Skeletal muscle cell (primary cell): ENCODE measurements around the gene RNU11.
"Not testable (repeated sequence)": the region's sequence is repeated elsewhere in the genome, so short reads cannot be mapped to it uniquely, and the experiment has no call there.

Source experiments
- DNase-seq: peaks from one replicate; pipeline ENCODE4 v3.0.0-alpha.2; 2010; ENCODE audit warnings: low read depth
- H3K4me3 ChIP-seq: 2 replicates; pipeline ENCODE4 v1.5.1; 2011; ENCODE audit warnings: low read depth, mild to moderate bottlenecking, control low read depth, low read length, moderate library complexity

RNU11 gene

DNA sequence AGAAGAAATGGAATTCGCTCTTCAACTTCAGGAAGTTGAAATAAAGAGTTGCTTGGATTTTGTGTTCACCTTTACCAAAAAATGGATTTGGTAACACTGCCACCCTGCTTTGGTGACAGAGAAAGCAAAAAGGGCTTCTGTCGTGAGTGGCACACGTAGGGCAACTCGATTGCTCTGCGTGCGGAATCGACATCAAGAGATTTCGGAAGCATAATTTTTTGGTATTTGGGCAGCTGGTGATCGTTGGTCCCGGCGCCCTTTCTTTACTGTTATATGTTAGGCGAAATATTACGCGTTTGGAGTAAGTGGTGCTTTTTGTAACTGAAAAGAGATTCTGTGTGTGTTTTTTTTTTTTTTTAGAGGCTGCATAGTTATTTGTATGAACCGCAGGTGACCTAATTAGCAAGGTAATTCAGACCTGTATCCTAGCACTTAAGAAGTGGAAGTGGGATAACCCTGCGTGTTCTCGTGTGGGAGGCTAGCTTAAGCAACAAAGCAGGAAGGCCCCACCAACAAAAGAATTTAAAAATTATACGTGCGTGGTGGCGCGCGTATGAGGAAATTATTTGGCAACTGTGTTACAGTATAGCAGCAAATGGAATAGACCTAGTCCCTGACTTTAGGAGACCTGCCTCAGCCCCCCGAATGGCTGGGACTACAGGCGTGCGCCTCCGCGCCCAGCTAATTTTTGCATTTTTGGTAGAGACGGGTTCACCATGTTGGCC lies at the start of gene RNU11:
Gene RNU11 (plus strand): TSS at position 127 of the 725 bp plus-strand sequence.
- peak; percentile 98 for DNase-seq
- peak within 1 kb of the TSS; percentile 42 for H3K4me3 ChIP-seq

DNA sequence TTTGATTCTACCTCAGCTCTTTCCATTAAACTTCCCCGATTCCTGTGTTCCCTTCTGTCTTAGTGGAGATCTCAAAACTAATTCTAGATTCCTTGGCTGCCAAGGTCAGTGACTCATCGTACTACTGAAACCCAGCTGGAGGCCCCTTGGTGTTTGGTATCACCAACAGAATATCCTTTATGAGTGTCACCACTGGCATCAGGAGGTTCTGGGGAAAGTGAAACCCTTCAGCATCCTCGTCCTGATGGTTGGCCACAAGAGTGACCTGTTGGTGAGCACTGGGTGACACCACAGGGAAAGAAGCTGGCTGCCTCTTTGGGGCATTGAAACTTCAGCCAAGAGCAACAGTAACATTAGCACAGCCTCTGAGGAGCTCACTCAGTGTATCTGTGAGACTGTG lies 46.7 kb upstream of the RNU11 start:
- no peak overlapping the region for H3K4me3 ChIP-seq
- peak; percentile 80 for DNase-seq

DNA sequence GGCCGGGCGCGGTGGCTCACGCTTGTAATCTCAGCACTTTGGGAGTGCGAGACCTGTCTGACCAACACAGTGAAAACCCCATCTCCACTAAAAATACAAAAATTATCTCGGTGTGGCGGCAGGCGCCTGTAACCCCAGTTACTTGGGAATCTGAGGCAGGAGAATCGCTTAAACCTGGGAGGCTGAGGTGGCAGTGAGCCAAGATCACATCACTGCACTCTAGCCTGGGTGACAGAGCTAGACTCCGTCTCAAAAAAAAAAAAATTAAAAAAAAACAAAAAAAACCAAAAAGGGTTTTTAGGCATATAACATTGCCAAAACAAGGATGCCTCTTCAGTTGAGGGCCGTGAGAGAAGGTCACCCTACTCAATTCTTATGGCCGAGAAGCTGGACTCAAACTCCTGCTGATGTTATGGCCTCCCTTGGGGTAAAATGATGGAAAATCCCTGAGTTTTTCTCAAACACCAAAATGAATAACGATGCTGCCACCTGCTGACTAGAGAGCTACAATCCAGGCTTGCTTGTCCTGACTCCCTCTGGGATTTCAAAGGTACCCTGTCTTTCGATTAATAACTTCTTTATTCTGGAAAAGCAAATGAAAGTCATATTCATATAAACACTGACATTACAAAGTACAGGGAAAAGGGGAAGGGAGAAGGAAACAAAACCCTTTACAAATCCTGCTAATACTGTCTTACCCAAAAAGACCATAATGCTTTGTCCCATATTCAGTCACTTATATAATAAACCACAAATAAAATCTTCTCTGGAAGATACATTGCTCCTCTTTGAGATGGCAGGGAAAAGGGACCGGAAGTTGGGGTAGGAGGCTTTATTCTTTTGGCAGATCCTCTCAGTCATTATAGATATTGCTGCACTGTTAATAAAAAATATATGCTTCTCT lies 45.6 kb upstream of the RNU11 start:
- no peak overlapping the region for H3K4me3 ChIP-seq
- DNase-seq, result no peak

DNA sequence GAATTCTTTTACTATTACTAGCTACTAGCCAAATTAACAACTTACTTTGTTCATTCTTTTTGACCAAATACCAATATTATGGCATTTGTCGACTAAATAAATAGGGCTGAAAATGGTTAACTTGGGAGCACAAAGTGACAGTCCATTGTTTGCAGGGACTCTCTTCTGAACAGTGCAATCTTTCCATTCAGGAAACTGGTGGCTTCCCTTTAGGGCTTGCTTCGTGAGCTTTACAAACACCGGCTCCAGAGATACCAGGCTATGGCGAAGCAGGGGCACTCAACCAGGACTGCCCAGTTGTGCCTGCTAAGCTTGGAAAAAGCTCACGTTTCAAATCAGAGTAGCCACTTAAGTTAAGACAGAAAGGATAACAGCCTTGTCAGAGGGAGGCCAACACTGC lies 44.0 kb upstream of the RNU11 start:
- no peak overlapping the region for H3K4me3 ChIP-seq
- DNase-seq, result no peak

DNA sequence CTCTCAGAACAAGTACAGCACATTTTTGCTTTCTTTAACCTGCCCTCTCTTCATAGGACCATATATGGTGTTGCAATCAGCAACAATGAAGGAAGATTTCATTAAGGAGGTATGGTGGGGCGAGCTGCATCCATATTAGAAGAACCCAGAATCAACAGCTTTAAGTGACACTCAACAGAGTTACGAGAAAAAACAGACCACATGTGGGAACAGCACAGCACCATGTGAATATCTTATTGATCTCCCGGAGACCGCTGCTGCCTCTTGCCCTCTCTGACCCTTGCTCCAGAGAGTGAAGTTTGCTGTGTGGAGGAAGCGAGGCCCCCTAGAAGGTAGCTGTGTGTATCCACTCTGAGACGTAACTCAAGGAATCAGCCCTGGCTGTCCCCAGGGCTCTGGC lies 43.4 kb upstream of the RNU11 start:
- no peak for DNase-seq
- no peak overlapping the region for H3K4me3 ChIP-seq

DNA sequence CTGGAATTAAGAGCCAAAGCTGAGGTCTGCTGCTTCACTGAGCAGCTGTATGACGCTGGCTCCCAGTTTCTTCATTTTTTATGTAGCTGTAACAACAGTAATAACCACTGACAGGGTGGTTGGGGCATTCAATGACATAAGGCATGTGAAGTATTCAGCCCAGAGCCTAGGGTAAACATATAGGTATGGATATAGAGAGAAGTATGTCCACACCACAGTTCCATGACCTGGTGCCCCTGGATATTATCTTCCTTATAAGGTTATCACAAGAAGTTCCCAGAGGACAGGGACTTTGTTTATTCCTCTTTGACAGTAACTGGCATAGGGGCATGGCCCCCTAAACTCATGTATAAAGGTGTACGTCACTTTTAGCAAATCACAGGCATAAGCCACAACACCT lies 41.6 kb upstream of the RNU11 start:
- H3K4me3 ChIP-seq, result no peak overlapping the region
- no peak for DNase-seq

DNA sequence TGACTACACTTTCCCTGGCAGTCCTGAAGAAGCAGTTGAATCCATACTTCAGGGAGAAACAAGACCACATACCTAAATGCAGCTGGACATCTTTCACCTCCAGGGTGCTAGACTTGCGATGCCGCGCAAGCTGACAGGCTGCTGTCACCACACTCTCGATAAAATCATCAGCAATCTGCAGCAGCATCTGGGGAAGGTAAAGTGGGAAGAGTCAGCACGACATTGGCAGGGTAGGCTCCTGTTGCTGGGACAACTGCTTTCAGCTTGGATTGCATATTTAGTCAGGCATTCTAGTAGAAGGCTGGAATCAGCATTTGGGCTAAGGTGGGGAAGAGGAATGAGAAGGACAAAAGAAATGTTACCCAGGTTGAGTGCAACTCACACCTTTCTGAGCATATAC lies 35.2 kb upstream of the RNU11 start:
- no peak overlapping the region for H3K4me3 ChIP-seq
- no peak for DNase-seq

DNA sequence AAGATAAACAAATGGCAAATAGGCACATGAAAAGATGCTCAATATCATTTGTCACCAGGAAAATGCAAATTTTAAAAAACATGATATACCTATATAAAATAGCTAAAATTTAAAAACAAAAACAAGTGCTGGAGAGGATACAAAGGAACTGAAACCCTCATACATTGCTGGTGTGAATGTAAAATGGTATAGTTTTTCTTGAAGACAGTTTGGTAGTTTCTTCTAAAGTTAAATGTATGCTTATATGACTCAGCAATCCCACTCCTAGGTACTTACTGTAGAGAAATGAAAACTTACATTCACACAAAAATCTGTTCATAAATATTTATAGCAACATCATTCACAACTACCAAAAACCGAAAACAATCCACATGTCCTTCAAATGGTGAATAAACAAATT lies 16.7 kb upstream of the RNU11 start:
- no peak for DNase-seq
- no peak overlapping the region for H3K4me3 ChIP-seq

DNA sequence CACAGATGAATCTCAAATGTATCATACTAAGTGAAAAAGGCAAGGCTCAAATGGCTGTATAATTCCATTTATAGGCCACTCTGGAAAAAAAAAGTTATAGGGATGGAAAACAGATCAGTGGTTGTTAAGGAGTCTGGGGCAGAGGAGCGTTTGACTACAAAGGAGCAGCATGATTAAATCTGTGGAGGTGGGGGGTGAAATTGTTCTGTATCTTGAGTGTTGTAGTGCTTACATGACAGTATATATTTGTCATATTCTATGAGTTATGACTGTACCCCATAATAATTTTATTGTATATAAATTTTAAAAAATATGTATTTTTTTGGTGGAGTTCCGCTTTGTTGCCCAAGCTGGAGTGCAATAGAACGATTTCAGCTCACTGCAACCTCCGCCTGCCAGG lies 15.8 kb upstream of the RNU11 start:
- H3K4me3 ChIP-seq, result no peak overlapping the region
- DNase-seq, result no peak

DNA sequence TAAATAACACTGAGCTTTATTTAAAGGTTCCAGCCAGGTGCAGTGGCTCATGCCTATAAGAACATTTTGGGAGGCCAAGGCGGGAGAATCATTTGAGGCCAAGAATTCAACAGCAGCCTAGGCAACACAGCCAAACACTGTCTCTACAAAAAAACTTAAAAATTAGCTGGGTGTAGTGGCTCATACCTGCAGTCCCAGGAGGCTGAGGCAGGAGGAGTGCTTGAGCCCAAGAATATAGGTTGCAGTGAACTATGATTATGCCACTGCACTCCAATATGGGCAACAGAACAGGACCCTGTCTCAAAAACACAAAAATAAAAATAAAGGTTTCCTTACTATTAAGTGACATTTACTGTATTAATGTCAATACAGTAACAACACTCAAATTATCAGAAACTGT lies 7.6 kb upstream of the RNU11 start:
- no peak overlapping the region for H3K4me3 ChIP-seq
- DNase-seq, result no peak

DNA sequence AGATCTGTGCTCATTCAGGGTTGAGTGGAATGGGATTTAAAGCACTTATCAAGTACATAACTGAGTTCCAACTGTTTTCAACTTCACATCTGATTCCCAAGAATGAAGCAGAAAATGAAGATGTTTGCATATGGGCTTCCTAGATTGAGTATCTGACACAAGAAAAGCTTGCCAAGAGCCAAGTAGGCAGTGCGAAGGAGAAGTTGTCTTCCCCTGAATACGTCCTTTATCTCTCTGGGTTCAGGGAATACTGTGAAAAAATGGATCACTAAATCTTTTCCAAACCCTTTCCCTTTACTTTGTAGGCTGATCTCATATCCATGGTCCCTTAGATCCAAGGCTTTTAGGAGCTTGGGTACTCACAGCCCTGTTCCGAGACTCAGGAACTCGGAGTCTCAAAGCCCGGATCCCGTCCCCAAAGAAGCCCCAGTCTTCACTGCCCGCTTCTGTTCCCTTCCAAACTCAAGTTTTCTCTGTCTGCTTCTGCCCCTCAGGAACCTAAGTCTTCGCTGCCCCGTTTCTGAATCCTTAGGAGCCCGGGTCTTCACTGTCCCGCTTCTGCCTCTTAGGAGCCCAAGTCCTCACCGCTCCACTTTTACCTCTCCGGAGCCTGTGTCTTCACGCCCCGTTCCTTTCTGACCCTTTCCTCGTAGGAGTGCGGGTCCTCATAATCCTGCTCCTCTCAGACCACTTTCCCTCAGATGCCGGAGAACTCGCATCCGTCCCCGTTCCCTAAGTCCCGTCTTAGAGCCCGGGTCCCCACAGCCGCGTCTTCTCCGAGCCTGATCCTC lies 6.1 kb upstream of the RNU11 start:
- DNase-seq, result no peak
- peak overlapping the region; percentile 61 for H3K4me3 ChIP-seq

DNA sequence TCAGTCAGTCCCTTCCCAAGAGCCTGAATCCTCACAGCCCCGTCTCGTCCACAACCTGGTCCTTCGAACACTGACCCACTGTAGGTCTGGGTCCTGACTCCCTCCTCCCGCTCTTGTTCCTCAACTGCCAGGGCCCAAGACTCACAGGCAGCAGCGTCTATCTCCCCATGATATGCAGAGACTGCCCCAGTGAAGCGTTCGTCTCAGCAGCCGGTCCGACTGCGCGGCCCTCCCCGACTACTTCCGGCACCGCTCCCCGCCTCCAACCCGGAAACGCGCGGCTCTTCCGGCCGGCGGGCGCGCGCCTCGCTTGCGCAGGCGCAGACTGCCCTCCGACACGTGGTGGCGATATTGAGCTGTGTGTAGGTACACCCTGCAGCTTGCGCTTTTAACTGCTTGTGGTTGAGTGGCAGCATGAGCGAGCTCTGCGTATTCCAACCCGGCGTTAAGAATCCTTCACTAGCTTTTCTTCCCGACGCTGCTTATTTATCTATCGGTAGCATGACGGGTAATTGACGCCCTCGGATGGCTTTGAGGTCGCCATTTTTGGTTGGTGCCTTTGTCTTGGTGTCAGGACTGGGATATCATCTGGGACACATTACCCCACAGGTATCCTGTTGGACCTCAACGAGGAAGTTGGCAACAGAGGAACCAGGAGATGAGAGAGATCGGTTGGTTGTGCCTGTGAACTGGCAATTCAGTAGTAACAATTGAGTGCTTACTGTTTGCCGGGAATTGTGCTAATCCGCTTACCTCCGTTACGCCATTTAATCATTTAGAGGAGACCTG lies 5.4 kb upstream of the RNU11 start, which contains the start of gene TAF12:
Gene TAF12 (minus strand): TSS at position 221 of the 789 bp plus-strand sequence. CDS start 20,986 bp downstream, outside the sequence.
- H3K4me3 ChIP-seq, result peak within 1 kb of the TSS; percentile 61
- peak; percentile 85 for DNase-seq

DNA sequence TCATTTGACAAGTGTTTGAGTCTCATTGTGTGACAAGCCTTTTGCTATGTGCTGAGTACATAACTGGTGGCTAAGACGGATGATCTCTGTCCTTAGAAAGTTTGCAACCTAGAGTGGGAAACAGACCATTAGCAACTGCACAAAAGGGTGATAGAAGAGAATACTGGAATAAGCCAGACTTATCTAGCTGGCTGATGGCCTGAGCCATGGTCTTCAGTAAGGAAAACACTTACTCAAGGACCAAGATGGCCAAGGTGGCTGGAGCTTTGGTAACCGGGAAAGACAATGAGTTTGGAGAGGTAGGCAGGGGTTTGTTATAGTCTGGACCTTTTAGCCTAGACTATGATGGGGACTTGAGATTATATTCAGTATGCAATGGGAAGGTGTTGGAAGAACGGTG lies 3.9 kb upstream of the RNU11 start:
- no peak overlapping the region for H3K4me3 ChIP-seq
- DNase-seq, result no peak

DNA sequence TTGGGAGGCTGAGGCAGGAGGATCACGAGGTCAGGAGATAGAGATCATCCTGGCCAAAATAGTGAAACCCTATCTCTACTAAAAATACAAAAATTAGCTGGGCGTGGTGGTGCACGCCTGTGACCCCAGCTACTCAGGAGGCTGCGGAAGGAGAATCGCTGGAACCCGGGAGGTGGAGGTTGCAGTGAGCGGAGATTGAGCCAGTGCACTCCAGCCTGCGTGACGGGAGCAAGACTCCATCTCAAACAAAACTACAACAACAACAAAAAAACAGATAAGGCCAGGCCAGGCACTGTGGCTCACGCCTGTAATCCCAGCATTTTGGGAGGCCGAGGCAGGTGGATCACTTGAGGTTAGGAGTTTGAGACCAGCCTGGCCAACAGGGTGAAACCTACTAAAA lies 3.0 kb upstream of the RNU11 start:
- not testable (repeated sequence) for DNase-seq, H3K4me3 ChIP-seq

DNA sequence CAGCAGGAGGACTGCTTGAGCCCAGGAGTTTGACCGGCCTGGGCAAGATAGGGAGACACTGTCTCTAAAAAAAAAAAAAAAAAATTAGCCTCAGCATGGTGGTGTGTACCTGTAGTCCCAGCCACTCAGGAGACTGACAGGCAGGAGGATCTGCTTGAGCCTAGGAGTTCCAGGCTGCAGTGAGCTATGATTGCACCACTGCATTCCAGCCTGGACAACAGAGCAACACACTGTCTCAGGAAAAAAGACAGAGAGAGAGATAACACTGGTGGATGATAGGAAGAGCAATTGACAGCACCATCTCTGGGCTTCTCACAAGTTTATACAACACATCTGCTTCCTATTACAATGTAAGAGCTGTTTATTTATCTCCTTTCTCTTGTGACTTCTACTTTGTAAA lies 2.4 kb upstream of the RNU11 start:
- DNase-seq, result no peak
- H3K4me3 ChIP-seq, result no peak overlapping the region

DNA sequence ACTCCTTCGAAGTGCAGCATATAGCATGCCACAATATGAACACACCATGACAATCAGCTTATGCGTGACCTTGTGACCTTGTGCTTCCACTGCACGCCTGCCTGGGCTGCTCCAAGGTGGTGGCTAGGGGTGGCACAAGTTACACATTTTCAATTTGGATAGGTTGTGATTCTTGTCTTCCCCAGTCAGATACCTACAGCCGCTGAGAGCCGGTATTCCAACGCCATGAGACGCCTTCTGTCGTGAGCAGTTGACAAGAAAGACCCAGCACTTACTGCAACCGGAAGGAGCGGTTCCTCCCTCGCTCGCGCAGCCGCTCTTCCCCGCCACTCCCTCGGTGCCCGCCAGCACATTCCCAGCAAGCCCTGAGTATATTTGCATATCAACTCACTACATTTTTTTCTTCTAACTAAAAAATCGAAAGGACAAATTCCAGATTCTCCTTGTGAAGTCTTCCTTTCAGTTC lies 359 bp upstream of the RNU11 start:
- peak; percentile 77 for DNase-seq
- peak overlapping the region; percentile 42 for H3K4me3 ChIP-seq

DNA sequence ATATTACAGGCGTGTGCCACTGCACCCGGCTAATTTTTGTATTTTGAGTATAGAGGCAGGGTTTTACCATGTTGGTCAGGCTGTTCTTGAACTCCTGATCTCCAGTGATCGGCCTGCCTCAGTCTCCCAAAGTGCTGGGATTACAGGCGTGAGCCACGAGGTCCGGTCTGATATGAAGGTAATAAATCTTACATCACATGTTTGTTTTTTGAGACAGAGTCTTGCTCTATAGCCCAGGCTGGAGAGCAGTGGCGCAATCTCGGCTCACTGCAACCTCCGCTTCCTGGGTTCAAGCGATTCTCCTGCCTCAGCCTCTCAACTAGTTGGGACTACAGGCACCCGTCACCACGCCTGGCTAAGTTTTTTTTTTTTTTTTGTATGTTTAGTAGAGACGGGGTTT lies 4.7 kb downstream of the RNU11 start:
- not testable (repeated sequence) for H3K4me3 ChIP-seq, DNase-seq

DNA sequence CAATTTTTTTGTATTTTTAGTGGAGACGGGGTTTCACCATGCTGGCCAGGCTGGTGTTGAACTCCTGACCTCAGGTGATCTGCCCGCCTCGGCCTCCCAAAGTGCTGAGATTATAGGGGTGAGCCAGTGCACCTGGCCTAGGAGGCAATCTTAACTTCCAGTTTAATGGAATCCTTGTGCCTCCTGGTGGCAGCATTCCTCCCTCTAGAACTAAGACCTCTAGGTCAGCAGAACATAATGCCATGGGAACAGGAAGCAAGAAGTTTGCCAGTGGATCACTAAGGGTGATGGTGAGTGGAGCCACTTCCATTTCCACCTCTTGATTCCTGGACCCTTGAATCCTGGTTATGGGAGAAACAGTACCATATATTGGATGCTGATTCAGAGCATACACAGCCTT lies 5.5 kb downstream of the RNU11 start:
- DNase-seq, H3K4me3 ChIP-seq: not testable (repeated sequence)
